NCI-H2171 (cell line): ENCODE results near the gene RBBP9.
"Not testable (repeated sequence)": the region's sequence is repeated elsewhere in the genome, so short reads cannot be mapped to it uniquely, and the experiment has no call there.

ENCODE experiments used
- DNase-seq: peaks from one replicate; lab custom pipeline; 2025; lab: John Stamatoyannopoulos, UW

RBBP9 gene

DNA sequence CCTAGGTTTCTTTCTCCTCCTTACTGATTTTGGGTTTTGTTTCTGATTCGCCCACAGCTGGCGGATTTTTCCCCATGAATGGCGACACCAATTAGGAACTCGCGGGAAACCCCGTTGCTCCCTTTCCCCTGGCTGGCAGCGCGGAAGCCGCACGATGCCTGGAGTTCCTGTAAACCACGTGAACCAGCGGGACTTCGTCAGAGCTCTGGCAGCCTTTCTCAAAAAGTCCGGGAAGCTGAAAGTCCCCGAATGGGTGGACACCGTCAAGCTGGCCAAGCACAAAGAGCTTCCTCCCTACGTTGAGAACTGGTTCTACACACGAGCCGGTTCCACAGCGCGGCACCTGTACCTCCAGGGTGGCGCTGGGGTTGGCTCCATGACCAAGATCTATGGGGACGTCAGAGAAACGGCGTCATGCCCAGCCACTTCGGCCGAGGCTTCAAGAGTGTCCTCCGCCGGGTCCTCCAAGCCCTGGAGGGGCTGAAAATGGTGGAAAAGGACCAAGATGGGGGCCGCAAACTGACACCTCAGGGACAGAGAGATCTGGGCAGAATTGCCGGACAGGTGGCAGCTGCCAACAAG is 7.5 kb upstream of the RBBP9 start:
- no peak for DNase-seq

DNA sequence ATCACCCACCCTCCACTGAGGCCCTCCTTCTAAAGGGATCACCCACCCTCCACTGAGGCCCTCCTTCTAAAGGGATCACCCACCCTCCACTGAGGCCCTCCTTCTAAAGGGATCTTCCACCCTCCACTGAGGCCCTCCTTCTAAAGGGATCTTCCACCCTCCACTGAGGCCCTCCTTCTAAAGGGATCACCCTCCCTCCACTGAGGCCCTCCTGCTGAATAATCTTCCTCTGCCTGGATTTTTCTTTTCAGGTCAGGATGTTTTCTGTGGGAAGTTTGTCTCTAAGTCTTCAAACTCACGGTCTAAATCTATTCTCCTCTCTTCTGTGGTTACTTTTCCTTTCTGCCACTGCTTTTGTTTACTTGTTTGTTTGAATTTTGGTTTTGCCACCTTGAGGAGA is 4.6 kb upstream of the RBBP9 start:
- DNase-seq: not testable (repeated sequence)

DNA sequence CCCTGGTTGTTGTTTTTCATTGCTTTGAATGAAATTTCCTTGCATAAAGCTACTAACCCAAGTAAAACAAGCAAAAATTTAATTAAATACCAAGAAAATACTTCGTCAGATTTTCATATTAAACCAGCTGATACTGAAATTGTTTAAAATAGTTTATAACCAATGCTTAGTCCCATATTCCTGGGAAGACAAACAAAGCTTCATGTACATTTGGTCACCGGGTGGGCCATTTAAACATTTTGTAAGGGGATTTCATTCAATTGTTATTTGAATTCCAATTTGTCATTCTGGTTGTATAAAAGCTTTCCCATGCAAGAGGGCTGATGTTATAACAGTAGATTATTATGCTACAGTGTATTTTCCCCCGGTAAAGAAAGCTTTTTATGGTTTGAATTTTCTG is 578 bp upstream of the RBBP9 start:
- DNase-seq: no peak

DNA sequence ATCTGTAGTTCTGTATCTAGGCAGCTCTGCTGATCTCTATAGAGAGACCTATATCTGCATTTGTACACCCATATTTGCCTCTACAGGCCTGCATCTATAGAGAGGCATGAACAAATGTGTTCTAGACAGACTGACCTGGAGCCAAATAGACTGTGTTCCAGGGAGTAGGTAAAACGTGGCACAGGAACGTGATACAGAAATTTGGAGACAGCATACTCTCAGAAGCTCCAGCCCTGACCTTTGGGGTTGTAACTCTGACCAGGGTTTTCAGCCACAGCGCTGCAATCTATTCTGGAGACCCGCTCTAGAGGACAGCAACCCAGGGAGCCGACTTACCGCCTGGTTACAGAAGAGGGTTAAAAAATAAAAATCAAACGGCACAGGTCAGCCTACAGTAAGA is 983 bp downstream of the RBBP9 start:
- no peak for DNase-seq

DNA sequence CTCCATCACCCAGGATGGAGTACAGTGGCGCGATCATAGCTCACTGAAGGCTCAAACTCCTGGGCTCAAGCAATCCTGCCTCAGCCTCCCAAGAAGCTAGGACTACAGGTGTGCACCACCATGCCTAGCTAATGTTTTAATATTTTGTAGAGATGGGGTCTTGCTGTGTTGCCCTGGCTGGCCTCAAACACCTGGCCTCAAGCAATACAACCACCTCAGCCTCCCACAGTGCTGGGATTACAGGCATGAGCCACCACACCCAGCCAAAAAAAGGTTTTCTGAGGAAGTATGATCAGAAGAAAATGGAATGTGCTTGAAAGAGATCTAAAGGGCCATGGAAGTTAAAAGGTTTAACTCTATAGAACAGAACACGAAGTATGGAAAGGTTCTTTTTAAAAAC is 8.7 kb downstream of the RBBP9 start:
- DNase-seq: no peak

DNA sequence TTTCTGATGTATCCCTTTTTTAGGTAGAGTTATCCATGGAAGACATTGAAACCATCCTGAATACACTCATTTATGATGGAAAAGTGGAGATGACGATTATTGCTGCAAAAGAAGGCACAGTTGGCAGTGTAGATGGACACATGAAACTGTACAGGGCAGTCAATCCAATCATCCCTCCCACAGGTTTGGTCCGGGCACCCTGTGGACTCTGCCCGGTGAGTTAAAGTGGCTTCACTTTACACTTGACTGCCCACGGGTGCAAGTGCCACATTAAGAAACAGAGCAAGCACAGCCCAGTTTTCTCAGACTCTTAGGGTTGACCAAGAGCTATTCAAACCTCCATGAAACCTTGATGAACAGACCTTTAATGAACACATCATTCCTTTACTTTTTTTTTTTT is 15.4 kb downstream of the RBBP9 start:
- no peak for DNase-seq

DNA sequence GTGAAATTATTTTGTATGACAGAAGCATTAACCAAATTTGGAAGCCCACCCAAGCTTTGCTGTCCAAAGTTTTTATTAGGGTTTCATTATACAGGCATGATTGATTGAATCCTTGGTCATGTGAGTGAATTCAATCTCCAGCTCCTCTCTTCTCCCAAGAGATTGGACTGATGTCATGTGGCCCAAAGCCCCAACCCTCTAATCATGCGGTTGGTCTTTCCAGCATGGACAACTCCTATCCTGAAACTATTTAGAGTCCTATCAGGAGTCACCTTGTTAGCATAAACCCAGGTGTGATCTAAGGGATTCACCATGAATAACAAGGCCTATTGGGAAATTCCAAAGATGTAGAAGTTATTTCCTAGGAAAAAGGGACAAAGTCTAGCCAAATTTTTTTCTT is 19.2 kb downstream of the RBBP9 start:
- DNase-seq: no peak

DNA sequence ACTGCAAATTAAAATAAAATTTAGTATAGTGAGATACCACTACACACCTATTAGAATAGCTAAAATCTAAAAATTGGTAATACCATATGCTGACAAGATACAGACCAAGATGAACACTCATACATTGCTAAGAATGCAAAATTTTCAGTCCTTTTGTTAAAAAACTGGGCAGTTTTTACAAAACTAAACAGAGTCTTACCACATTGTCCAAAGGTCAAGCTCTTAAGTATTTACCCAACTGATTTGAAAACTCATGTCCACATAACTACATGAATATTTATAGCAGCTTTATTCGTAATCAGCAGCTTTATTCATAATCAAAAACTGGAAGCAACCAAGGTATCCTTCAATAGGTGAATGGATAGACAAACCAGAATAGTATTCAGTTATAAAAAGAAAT is 19.8 kb downstream of the RBBP9 start:
- DNase-seq: no peak

DNA sequence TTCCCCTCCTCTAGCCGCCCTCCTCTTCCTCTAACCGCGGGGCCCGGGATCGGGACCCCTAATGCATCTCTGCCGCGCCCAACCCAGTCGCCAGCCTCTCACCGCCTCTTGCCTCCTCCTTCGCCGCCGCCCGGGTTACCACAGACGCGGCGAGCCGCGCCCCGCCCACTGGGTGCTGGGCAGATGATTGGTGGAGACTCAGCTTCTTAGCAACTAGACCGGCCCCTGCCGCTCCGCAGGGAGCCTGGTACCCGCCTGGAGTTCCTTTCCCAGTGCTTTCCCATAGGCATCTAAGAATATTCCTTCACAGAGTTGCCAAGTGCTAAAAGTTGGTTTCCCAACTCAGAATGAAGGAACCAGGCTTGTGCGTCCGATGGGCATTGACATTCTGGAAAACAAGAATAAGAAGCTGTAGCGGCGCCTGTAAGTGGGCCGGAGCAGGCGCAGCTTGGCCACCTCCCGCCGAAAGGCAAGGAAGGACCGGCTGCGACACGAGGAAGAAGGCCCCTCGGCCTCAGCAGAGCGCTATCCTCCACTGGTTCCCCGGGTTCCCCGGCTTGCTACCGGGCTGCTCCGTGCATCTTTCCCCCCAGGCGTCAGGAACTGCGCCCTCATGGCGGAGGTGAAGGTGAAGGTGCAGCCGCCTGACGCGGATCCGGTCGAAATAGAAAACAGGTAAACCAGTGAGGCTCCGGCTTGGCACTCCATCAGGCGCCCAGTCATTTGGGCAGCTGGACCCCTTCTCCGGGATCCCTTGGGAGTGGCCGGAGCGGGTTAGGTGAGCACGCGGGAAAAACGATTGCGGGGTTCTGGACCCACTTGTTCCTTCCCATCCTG is 29.9 kb downstream of the RBBP9 start, which contains the start of the genes DZANK1 and POLR3F:
TSS of gene DZANK1 (minus strand) at position 137 of the 837 bp plus-strand sequence. CDS start 1,672 bp downstream, outside the sequence.
TSS of gene POLR3F (plus strand) at position 497 of the 837 bp plus-strand sequence. CDS start at position 614, 117 bp downstream.
- DNase-seq: peak; percentile 96

DNA sequence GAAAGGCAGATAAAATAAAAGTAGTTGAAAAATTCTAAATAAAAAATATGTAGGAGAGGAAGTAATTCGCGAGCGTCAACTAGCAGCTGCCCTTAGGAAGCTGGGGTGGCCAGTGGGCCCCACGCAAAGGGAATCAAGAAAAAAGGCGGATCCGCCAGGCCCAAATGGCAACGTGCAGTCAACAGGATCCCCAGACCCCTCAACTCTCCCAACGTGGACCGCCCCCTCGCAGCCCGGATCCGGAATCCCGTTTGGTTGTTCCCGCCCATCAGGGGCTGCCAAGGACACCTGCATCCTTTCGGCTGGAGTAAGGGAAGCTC is 30.5 kb downstream of the RBBP9 start:
- no peak for DNase-seq

DNA sequence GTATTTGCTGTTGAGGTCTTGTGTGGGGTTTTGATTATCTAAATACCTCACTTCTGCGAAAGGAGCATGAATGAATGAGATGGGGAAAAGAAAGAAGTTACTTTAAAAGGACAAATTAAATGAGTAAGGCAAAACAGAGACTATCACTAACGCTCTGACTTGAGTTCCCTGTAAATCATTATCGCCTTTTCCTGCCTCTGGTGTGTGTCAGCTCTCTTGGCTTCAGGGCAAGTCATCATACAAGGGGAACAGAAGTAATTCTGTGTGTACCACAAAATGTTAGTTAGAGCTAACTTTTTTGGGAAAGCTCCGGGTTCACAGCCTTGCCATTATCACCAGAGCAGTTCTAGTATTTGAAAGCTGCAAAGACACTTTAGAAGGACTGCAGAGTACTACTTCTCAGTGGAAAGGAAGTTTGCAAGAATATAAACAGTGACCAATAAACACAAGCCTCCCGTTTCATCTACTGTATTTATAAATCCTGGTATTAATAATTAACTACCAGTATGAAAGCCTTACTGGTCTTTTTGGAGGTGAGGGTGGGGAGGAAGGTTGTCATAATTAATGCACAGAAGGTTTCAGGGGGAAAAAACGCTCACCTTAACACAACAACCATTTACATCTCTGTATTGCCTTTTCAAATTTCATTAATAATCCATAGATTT is 31.4 kb downstream of the RBBP9 start:
- DNase-seq: no peak

DNA sequence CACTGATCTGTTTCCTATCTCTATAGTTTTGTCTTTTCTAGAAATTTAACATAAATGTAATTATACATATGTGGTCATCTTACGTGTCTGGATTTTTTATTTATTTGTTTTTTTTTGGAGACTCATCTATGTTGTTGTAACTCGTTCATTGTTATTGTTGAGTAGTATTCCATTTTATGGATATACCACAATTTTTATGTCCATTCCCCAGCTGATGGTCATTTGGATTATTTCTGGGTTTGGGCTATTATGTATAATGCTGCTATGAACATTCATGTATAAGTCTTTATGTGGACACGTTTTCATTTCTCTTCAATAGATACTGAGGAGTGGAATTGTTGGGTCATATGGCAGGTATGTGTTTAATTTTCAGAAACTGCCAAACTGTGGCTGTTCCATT is 40.4 kb downstream of the RBBP9 start:
- DNase-seq: no peak

DNA sequence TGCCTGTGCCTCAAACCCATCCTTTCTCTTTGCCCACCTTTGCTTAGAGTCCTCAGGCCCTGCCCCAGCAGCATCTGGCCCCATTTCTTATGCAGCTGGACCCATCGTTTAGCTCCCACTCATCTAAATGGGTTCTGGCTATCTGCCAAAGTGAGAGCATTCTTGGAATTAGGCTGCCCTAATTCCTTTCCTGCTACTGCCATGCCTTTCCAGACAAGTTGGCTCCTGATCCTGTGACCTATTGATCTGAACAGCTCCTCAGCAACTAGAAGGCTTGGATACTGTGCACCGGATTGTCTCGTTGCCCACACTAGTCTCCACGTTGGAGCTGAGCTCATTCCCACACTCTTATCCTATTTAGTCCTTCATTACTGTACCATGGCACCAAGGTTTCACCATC is 53.1 kb downstream of the RBBP9 start:
- DNase-seq: peak; percentile 42

DNA sequence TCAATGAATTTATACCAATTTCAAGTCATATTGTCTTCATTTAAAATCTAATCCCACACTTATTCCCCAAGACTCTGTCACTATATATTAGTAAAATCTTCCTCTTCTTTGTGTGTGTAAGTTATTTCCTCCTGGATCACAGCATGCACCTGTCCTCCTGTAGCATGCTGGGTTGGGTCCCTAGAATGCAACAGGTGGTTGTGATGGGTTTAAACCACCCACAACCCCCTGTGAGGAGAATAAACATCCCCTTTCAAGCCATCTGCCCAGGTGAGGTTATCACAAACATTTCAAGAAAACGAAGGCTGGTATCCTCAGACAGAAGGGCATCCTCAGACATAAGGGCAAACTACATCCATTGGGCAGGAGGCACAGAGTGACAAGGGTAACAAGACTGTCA is 56.6 kb downstream of the RBBP9 start:
- no peak for DNase-seq

DNA sequence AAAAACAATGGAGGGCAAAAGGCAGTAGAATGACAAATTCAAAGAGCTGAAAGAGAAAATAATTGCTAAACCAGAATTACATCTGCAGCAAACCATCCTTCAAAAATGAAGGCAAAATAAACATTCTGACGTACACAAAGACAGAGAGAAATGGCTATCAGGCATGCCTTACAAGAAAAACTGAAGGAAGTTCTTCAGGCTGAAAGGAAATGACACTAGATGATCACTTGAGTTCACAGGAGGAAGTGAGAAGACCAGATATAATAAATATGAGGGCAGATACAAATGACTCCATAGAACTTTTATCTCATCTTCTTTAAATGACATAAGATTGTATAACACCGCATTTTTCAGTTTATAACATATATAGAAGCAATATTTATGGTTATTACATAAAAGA is 60.2 kb downstream of the RBBP9 start:
- no peak for DNase-seq
